Measurements from ENCODE around the gene PDE9A. TPM values are rescaled to one million over a fixed set of nuclear protein-coding genes. Genes with fewer than 3 reads are reported as not detected.

The PDE9A gene
- total RNA-seq, 1 experiment from 2014 or later: 31.9 TPM

GRCh38 chr21:42688841-42689371 is 35.5 kb downstream of the PDE9A start:
- Histone ChIP-seq H2AK5ac (ENCODE audit: insufficient read length, low read length) (no peak overlapping the region), H3K9ac (ENCODE audit: extremely low read depth, insufficient read length, low read length) (no peak overlapping the region), H3K27me3 (ENCODE audit: insufficient read depth, low read length) (no peaks in the 10 kb centered on the region), H3K56ac (ENCODE audit: insufficient read length, low read depth, low read length) (no peak overlapping the region), H4K20me1 (ENCODE audit: control insufficient read depth, insufficient read depth, insufficient read length) (no peaks in the 10 kb centered on the region), H2BK20ac (ENCODE audit: low read depth, low read length, poor library complexity, severe bottlenecking) (no peak overlapping the region), H3K79me1 (ENCODE audit: insufficient read depth, low read depth, low read length, poor library complexity, severe bottlenecking) (no peaks in the 10 kb centered on the region), H3K14ac (ENCODE audit: insufficient read depth, low read length) (no peak overlapping the region), H2AFZ (ENCODE audit: low read length) (no peak overlapping the region), H3K4ac (ENCODE audit: low read depth, low read length) (no peak overlapping the region), H3K23me2 (ENCODE audit: insufficient read length, low read depth, low read length, poor library complexity, severe bottlenecking) (no peaks in the 10 kb centered on the region), H3K79me2 (ENCODE audit: insufficient read depth, low read length) (no peaks in the 10 kb centered on the region), H4K91ac (ENCODE audit: insufficient read length, low read depth, low read length) (no peak overlapping the region), H3K23ac (ENCODE audit: insufficient read length, low read depth, low read length) (no peak overlapping the region), H4K8ac (replicated peaks; ENCODE audit: insufficient read length, low read depth, low read length) (no peak overlapping the region), H3K9me3 (ENCODE audit: control insufficient read depth, low read depth, low read length) (no peaks in the 10 kb centered on the region), H3K4me2 (ENCODE audit: insufficient read depth, insufficient read length, low read length) (no peak overlapping the region), H2BK12ac (ENCODE audit: insufficient read length, low read depth, low read length) (no peak overlapping the region), H2BK15ac (ENCODE audit: low read depth, low read length) (no peak overlapping the region), H3K27ac (ENCODE audit: insufficient read length, low read depth, low read length) (no peak overlapping the region), H3K4me1 (ENCODE audit: insufficient read depth, low read length) (no peaks in the 10 kb centered on the region), H4K5ac (ENCODE audit: insufficient read length, low read depth, low read length) (no peak overlapping the region), H3K18ac (ENCODE audit: insufficient read length, low read depth, low read length) (no peak overlapping the region), H3T11ph (ENCODE audit: low read length) (no peak overlapping the region), H2BK5ac (ENCODE audit: insufficient read length, low read length) (no peak overlapping the region), H2BK120ac (ENCODE audit: low read depth, low read length, poor library complexity, severe bottlenecking) (no peak overlapping the region)
- peak; percentile 46 for TF ChIP-seq CTCF (conservative IDR thresholded peaks at IDR 0.05)
- Mint-ChIP-seq H3K9me3 (no peaks in the 10 kb centered on the region), H3K4me1 (no peaks in the 10 kb centered on the region), H3K36me3 (ENCODE audit: insufficient read depth in 1 of 3, low read depth in 3 of 3) (peaks cover 13 to 32% (median 18%) of the 10 kb centered on the region in 3 experiments), H3K4me3 (no peak overlapping the region), H3K27me3 (ENCODE audit: low read depth) (no peaks in the 10 kb centered on the region), H3K27ac (no peak overlapping the region)
- WGBS (ENCODE audit: extremely low coverage, insufficient read length, low lambda C conversion rate): no CpG with 5 or more reads among the region's 21 CpGs
- DNase-seq: no peak
